NT2/D1 (cell line): ENCODE data around the gene TMTC4.

Source experiments
- DNase-seq: peaks from one replicate; pipeline ENCODE4 v3.0.0-alpha.2; 2011; ENCODE audit warnings: low read depth, low spot score
- H3K27me3 ChIP-seq: 2 replicates; pipeline ENCODE4 v1.6.0; 2011; ENCODE audit warnings: mild to moderate bottlenecking; ENCODE audit not compliant: insufficient read length, insufficient read depth
- H3K36me3 ChIP-seq: 2 replicates; pipeline ENCODE4 v1.6.1; 2011; ENCODE audit warnings: mild to moderate bottlenecking, low read length, mixed read lengths; ENCODE audit not compliant: insufficient read depth, insufficient read length
- H3K4me1 ChIP-seq: 2 replicates; pipeline ENCODE4 v1.5.1; 2011; ENCODE audit not compliant: insufficient read depth, insufficient read length
- H3K4me3 ChIP-seq: 2 replicates; pipeline ENCODE4 v1.5.1; 2011; ENCODE audit warnings: low read depth; ENCODE audit not compliant: insufficient read length
- H3K9ac ChIP-seq: 2 replicates; pipeline ENCODE4 v1.6.0; 2011; ENCODE audit warnings: low read depth; ENCODE audit not compliant: insufficient read length
- H3K9me3 ChIP-seq: 2 replicates; pipeline ENCODE4 v1.5.1; 2011; ENCODE audit warnings: mild to moderate bottlenecking, low read length; ENCODE audit not compliant: insufficient read depth
- SUZ12 ChIP-seq: IDR thresholded peaks from 2 replicates; pipeline ENCODE4 v1.6.1; 2011; ENCODE audit not compliant: insufficient read length, insufficient read depth; ENCODE audit errors: extremely low read depth
- YY1 ChIP-seq: IDR thresholded peaks from 2 replicates; pipeline ENCODE4 v1.6.1; 2011; ENCODE audit not compliant: insufficient read length, insufficient read depth
- ZNF274 ChIP-seq: IDR thresholded peaks from 2 replicates; pipeline ENCODE4 v1.6.1; 2011; ENCODE audit warnings: mild to moderate bottlenecking, low read depth, low read length

TMTC4 gene

GRCh38 chr13:100563779-100564178, 110.8 kb downstream of the TMTC4 start:
- peaks cover 26% of the 10 kb centered on the region; the same call in 1 of the 2 replicates for H3K9me3 ChIP-seq
- H3K4me1 ChIP-seq, result no peaks in the 10 kb centered on the region
- no peaks in the 10 kb centered on the region for H3K27me3 ChIP-seq
- DNase-seq, result no peak
- H3K36me3 ChIP-seq, result no peaks in the 10 kb centered on the region
- TF ChIP-seq YY1 (no peak), SUZ12 (no peak), ZNF274 (no peak)
- H3K9ac ChIP-seq, result no peak overlapping the region
- no peak overlapping the region for H3K4me3 ChIP-seq

GRCh38 chr13:100561599-100562204, 112.9 kb downstream of the TMTC4 start:
- no peak for DNase-seq
- no peak overlapping the region for H3K4me3 ChIP-seq
- no peaks in the 10 kb centered on the region for H3K36me3 ChIP-seq
- TF ChIP-seq ZNF274 (no peak), YY1 (no peak), SUZ12 (no peak)
- H3K27me3 ChIP-seq, result no peaks in the 10 kb centered on the region
- no peak overlapping the region for H3K9ac ChIP-seq
- H3K9me3 ChIP-seq, result peaks cover 10% of the 10 kb centered on the region; the same call in 1 of the 2 replicates
- no peaks in the 10 kb centered on the region for H3K4me1 ChIP-seq

- H3K9ac ChIP-seq, result no peak overlapping the region
- no peaks in the 10 kb centered on the region for H3K27me3 ChIP-seq
- no peak for DNase-seq
- no peak overlapping the region for H3K4me3 ChIP-seq
- TF ChIP-seq ZNF274, result no peak
- no peaks in the 10 kb centered on the region for H3K4me1 ChIP-seq
- H3K36me3 ChIP-seq, result no peaks in the 10 kb centered on the region
- H3K9me3 ChIP-seq, result peaks cover 10% of the 10 kb centered on the region; the same call in 1 of the 2 replicates
Observed at GRCh38 chr13:100561158-100561499, 113.5 kb downstream of the TMTC4 start.

- DNase-seq, result no peak
- no peak overlapping the region for H3K9ac ChIP-seq
- H3K4me3 ChIP-seq, result no peak overlapping the region
- peaks cover 5% of the 10 kb centered on the region; the same call in 1 of the 2 replicates for H3K9me3 ChIP-seq
- H3K27me3 ChIP-seq, result no peaks in the 10 kb centered on the region
- no peaks in the 10 kb centered on the region for H3K36me3 ChIP-seq
- TF ChIP-seq YY1 (no peak), ZNF274 (no peak), SUZ12 (no peak)
- no peaks in the 10 kb centered on the region for H3K4me1 ChIP-seq
Observed at GRCh38 chr13:100560498-100561157, 114.0 kb downstream of the TMTC4 start.

GRCh38 chr13:100559886-100560285, 114.7 kb downstream of the TMTC4 start:
- no peak overlapping the region for H3K9ac ChIP-seq
- no peak for TF ChIP-seq YY1
- TF ChIP-seq SUZ12, result no peak
- no peak for TF ChIP-seq ZNF274
- no peaks in the 10 kb centered on the region for H3K36me3 ChIP-seq
- H3K4me3 ChIP-seq, result no peak overlapping the region
- no peaks in the 10 kb centered on the region for H3K9me3 ChIP-seq
- H3K4me1 ChIP-seq, result no peaks in the 10 kb centered on the region
- no peak for DNase-seq
- H3K27me3 ChIP-seq, result no peaks in the 10 kb centered on the region
